HEK293 (cell line): Measurements from ENCODE around the gene C6orf47.
A peak's percentile ranks its signal among the peaks of the same experiment; 100 is the strongest.

Experiments
- CTCF ChIA-PET: fragments of 350-600 bp; formaldehyde crosslinking; extraction: SDS; loops from one replicate; lab custom pipeline; 2021; ENCODE audit warnings: antibody characterized with exemption; lab: Yijun Ruan, JAX
- POLR2A ChIA-PET: fragments of 300-600 bp; formaldehyde crosslinking; extraction: SDS; loops from one replicate; lab custom pipeline; 2020; ENCODE audit warnings: antibody characterized with exemption, inconsistent platforms; lab: Yijun Ruan, JAX
- H3K27ac ChIP-seq: fragments of 200-500 bp; sonication (Bioruptor generic); 2 replicates; pipeline ENCODE4 v1.5.1; 2014; ENCODE audit warnings: low read depth, low read length, control low read depth, inconsistent platforms; ENCODE audit errors: extremely low read depth
- H3K36me3 ChIP-seq, 2 experiments: fragments of 200-500 bp in 1 of 2; sonication (Bioruptor generic) in 1 of 2; 1 replicate in 1 of 2; 2 replicates in 1 of 2; pipeline ENCODE4 v1.5.1; 2014 to 2017; ENCODE audit warnings: inconsistent platforms in 2 of 2, low read length in 2 of 2; ENCODE audit not compliant: control insufficient read depth in 2 of 2, insufficient read depth in 1 of 2
- H3K4me1 ChIP-seq: fragments of 200-500 bp; sonication (Bioruptor generic); 2 replicates; pipeline ENCODE4 v1.5.1; 2014; ENCODE audit warnings: mild to moderate bottlenecking, low read length, inconsistent platforms; ENCODE audit not compliant: control insufficient read depth, insufficient read depth
- H3K4me3 ChIP-seq: 2 replicates; pipeline ENCODE4 v1.5.1; 2011; ENCODE audit warnings: low read depth, mild to moderate bottlenecking, control low read depth, low read length, moderate library complexity
- H3K9me3 ChIP-seq: fragments of 200-500 bp; sonication (Bioruptor generic); 2 replicates; pipeline ENCODE4 v1.5.1; 2014; ENCODE audit warnings: low read depth, low read length, inconsistent platforms; ENCODE audit not compliant: control insufficient read depth, insufficient read depth
- EGR2 ChIP-seq: fragments of 450-650 bp; formaldehyde crosslinking; IDR thresholded peaks from 2 replicates; pipeline ENCODE4 v1.5.1; 2016; ENCODE audit warnings: low read depth, missing biosample characterization, missing genetic modification characterization
- GLIS2 ChIP-seq: fragments of 450-650 bp; formaldehyde crosslinking; IDR thresholded peaks from 2 replicates; pipeline ENCODE4 v1.5.1; 2016; ENCODE audit warnings: missing biosample characterization, missing genetic modification characterization
- SP2 ChIP-seq: fragments of 450-650 bp; formaldehyde crosslinking; IDR thresholded peaks from 2 replicates; pipeline ENCODE4 v1.5.1; 2016; ENCODE audit warnings: missing biosample characterization, missing genetic modification characterization
- SP3 ChIP-seq: fragments of 450-650 bp; formaldehyde crosslinking; IDR thresholded peaks from 2 replicates; pipeline ENCODE4 v1.5.1; 2016; ENCODE audit warnings: missing biosample characterization, missing genetic modification characterization
- ZBTB48 ChIP-seq: fragments of 450-650 bp; formaldehyde crosslinking; IDR thresholded peaks from 2 replicates; pipeline ENCODE4 v1.5.1; 2016; ENCODE audit warnings: missing biosample characterization, missing genetic modification characterization
- ZFP41 ChIP-seq: fragments of 450-650 bp; formaldehyde crosslinking; IDR thresholded peaks from 2 replicates; pipeline ENCODE4 v1.5.1; 2016; ENCODE audit warnings: missing biosample characterization, missing genetic modification characterization, borderline replicate concordance
- ZFP69B ChIP-seq: fragments of 450-650 bp; formaldehyde crosslinking; IDR thresholded peaks from 2 replicates; pipeline ENCODE4 v1.5.1; 2016; ENCODE audit warnings: missing biosample characterization, missing genetic modification characterization
- ZNF184 ChIP-seq: fragments of 450-650 bp; IDR thresholded peaks from 2 replicates; pipeline ENCODE4 v1.5.1; 2018; ENCODE audit warnings: missing biosample characterization, mild to moderate bottlenecking, missing genetic modification characterization
- ZNF311 ChIP-seq: fragments of 450-650 bp; formaldehyde crosslinking; IDR thresholded peaks from 2 replicates; pipeline ENCODE4 v1.5.1; 2017; ENCODE audit warnings: missing biosample characterization, missing genetic modification characterization, borderline replicate concordance
- ZNF544 ChIP-seq: fragments of 450-650 bp; formaldehyde crosslinking; IDR thresholded peaks from 2 replicates; pipeline ENCODE4 v1.5.0; 2017; ENCODE audit warnings: missing biosample characterization, missing genetic modification characterization
- ZNF560 ChIP-seq: fragments of 450-650 bp; formaldehyde crosslinking; IDR thresholded peaks from 2 replicates; pipeline ENCODE4 v1.5.1; 2017; ENCODE audit warnings: missing biosample characterization, missing genetic modification characterization, borderline replicate concordance
- ZNF629 ChIP-seq: fragments of 450-650 bp; formaldehyde crosslinking; IDR thresholded peaks from 2 replicates; pipeline ENCODE4 v1.5.1; 2017; ENCODE audit warnings: missing biosample characterization, missing genetic modification characterization
- ZNF677 ChIP-seq: fragments of 450-650 bp; IDR thresholded peaks from 2 replicates; pipeline ENCODE4 v1.5.0; 2018; ENCODE audit warnings: missing biosample characterization, mild to moderate bottlenecking, missing genetic modification characterization, moderate library complexity
- TF ChIP-seq, protein P1 (sequence below): fragments of 450-650 bp; formaldehyde crosslinking; IDR thresholded peaks from 2 replicates; pipeline ENCODE4 v1.5.1; 2016; ENCODE audit warnings: missing biosample characterization, missing genetic modification characterization
- TF ChIP-seq, protein P2 (sequence below): fragments of 450-650 bp; formaldehyde crosslinking; IDR thresholded peaks from 2 replicates; pipeline ENCODE4 v1.5.1; 2016; ENCODE audit warnings: missing biosample characterization, missing genetic modification characterization
- TF ChIP-seq, protein P3 (sequence below): fragments of 450-650 bp; formaldehyde crosslinking; IDR thresholded peaks from 2 replicates; pipeline ENCODE4 v1.5.1; 2016; ENCODE audit warnings: missing biosample characterization, missing genetic modification characterization
- TF ChIP-seq, protein P4 (sequence below): fragments of 450-650 bp; formaldehyde crosslinking; IDR thresholded peaks from 2 replicates; pipeline ENCODE4 v1.5.1; 2016; ENCODE audit warnings: missing biosample characterization, missing genetic modification characterization
- TF ChIP-seq, protein P5 (sequence below): fragments of 450-650 bp; formaldehyde crosslinking; IDR thresholded peaks from 2 replicates; pipeline ENCODE4 v1.5.1; 2016; ENCODE audit warnings: missing biosample characterization, missing genetic modification characterization

Gene C6orf47

DNA sequence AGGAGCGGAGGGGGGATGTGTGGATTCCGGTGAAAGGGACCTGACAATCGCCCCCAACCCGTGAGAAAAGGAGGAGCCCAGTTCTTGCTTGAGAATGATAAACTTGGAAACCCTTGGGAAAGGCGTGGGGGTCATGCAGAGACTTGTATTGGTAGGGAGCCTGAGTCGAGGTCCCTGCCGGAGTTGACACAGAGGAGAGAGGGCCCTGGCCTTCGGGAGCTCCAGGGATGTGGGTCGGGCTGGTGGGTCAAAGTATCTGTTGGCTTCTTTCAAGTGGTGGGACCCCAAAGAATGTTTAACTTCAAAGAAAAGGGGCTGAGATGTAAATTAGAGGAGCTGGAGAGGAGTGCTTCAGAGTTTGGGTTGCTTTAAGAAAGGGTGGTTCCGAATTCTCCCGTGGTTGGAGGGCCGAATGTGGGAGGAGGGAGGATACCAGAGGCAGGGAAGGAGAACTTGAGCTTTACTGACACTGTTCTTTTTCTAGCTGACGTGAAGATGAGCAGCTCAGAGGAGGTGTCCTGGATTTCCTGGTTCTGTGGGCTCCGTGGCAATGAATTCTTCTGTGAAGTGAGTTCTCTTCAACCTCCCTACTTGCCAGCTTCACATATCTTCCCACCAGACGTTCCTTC, 5.9 kb upstream of the C6orf47 start:
- H3K27ac ChIP-seq: peak overlapping the region; percentile 73
- POLR2A ChIA-PET: interaction anchor here (0.6 to 7.4 kb wide), 6 partner anchors 9 to 168 kb away, joined by 3 to 180 read pairs (median 5); partner anchors contain the start of genes ABHD16A, APOM, BAG6 and HSPA1B
- H3K4me3 ChIP-seq: peak overlapping the region; percentile 92
- H3K4me1 ChIP-seq: 0 out of 2 replicates have a peak, but pooled peaks cover 4% of the 10 kb centered on the region
- H3K9me3 ChIP-seq: no peaks in the 10 kb centered on the region
- peaks cover 35 to 71% of the 10 kb centered on the region in 2 experiments for H3K36me3 ChIP-seq
- CTCF ChIA-PET: interaction anchor here (0.6 to 1.3 kb wide), 6 partner anchors 12 to 82 kb away, joined by 3 to 5 read pairs (median 4); partner anchors contain the start of gene LY6G5C
- TF ChIP-seq ZBTB48: peak; percentile 36
- TF ChIP-seq EGR2: 0 out of 2 replicates have a peak, but pooled peaks have one; percentile 4
- TF ChIP-seq, protein P1, sequence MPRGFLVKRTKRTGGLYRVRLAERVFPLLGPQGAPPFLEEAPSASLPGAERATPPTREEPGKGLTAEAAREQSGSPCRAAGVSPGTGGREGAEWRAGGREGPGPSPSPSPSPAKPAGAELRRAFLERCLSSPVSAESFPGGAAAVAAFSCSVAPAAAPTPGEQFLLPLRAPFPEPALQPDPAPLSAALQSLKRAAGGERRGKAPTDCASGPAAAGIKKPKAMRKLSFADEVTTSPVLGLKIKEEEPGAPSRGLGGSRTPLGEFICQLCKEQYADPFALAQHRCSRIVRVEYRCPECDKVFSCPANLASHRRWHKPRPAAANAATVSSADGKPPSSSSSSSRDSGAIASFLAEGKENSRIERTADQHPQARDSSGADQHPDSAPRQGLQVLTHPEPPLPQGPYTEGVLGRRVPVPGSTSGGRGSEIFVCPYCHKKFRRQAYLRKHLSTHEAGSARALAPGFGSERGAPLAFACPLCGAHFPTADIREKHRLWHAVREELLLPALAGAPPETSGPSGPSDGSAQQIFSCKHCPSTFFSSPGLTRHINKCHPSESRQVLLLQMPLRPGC: no peak
- TF ChIP-seq, protein P2, sequence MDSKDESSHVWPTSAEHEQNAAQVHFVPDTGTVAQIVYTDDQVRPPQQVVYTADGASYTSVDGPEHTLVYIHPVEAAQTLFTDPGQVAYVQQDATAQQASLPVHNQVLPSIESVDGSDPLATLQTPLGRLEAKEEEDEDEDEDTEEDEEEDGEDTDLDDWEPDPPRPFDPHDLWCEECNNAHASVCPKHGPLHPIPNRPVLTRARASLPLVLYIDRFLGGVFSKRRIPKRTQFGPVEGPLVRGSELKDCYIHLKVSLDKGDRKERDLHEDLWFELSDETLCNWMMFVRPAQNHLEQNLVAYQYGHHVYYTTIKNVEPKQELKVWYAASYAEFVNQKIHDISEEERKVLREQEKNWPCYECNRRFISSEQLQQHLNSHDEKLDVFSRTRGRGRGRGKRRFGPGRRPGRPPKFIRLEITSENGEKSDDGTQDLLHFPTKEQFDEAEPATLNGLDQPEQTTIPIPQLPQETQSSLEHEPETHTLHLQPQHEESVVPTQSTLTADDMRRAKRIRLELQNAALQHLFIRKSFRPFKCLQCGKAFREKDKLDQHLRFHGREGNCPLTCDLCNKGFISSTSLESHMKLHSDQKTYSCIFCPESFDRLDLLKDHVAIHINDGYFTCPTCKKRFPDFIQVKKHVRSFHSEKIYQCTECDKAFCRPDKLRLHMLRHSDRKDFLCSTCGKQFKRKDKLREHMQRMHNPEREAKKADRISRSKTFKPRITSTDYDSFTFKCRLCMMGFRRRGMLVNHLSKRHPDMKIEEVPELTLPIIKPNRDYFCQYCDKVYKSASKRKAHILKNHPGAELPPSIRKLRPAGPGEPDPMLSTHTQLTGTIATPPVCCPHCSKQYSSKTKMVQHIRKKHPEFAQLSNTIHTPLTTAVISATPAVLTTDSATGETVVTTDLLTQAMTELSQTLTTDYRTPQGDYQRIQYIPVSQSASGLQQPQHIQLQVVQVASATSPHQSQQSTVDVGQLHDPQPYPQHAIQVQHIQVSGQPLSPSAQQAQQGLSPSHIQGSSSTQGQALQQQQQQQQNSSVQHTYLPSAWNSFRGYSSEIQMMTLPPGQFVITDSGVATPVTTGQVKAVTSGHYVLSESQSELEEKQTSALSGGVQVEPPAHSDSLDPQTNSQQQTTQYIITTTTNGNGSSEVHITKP (tag by site-specific recombination): peak; percentile 86
- 0 out of 2 replicates have a peak, but pooled peaks have one; percentile 10 for TF ChIP-seq GLIS2
- no peak for TF ChIP-seq ZNF544 (tag by site-specific recombination)

DNA sequence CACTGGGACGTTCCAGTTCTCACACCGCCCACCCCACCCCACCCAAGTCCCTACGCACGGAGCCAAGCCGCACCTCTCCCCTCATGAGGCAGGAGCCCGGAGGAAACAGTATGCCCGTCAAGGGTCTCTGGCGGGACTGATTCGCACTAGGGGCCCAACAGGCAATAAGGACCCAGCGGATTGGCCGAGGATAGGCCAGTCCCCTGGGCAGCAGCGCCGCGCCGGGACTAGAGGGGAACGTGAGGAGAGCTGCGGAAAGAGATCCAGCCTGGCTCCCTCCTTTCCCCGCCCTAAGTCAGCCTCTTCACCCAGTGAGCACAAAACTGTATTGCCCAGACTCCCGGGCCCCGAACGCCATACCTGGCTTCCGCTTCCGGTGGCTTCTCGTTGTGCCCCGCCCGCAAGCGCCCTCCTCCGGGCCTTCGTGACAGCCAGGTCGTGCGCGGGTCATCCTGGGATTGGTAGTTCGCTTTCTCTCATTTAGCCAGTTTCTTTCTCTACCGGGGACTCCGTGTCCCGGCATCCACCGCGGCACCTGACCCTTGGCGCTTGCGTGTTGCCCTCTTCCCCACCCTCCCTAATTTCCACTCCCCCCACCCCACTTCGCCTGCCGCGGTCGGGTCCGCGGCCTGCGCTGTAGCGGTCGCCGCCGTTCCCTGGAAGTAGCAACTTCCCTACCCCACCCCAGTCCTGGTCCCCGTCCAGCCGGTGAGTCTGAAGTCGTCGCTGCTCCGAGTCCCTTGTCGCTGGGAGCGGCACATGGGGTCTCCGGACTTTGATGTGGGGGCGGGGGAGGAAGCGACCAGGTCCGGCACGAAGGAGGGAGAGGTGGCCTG, 5.1 kb upstream of the C6orf47 start, which contains the start of gene CSNK2B:
TSS of gene CSNK2B (plus strand) at position 580 of the 836 bp plus-strand sequence. CDS start 752 bp downstream, outside the sequence.
- peak within 1 kb of the TSS; percentile 92 for H3K4me3 ChIP-seq
- H3K27ac ChIP-seq: peak within 1 kb of the TSS; percentile 92
- no peaks in the 10 kb centered on the region for H3K9me3 ChIP-seq
- peaks cover 6% of the 10 kb centered on the region; the same call in 1 of the 2 replicates for H3K4me1 ChIP-seq
- POLR2A ChIA-PET: interaction anchor here (0.6 to 7.4 kb wide), 22 partner anchors 8 to 1652 kb away, joined by 3 to 180 read pairs (median 6); partner anchors contain the start of genes APOM, BAG6, DDX39B and DXO
- peaks cover 30 to 64% of the 10 kb centered on the region in 2 experiments for H3K36me3 ChIP-seq
- CTCF ChIA-PET: interaction anchor here (1.0 to 1.6 kb wide), 4 partner anchors 10 to 73 kb away, joined by 3 to 8 read pairs (median 4); partner anchors contain the start of genes APOM and LY6G5C
- TF ChIP-seq ZNF311 (tag by site-specific recombination) (no peak), ZNF629 (no peak), SP3 (tag by site-specific recombination) (peak; percentile 99), ZFP69B (no peak), SP2 (tag by site-specific recombination) (peak; percentile 97), ZNF184 (no peak), ZNF560 (no peak), ZNF677 (tag by site-specific recombination) (no peak), ZFP41 (tag by site-specific recombination) (no peak)
- TF ChIP-seq, protein P3, sequence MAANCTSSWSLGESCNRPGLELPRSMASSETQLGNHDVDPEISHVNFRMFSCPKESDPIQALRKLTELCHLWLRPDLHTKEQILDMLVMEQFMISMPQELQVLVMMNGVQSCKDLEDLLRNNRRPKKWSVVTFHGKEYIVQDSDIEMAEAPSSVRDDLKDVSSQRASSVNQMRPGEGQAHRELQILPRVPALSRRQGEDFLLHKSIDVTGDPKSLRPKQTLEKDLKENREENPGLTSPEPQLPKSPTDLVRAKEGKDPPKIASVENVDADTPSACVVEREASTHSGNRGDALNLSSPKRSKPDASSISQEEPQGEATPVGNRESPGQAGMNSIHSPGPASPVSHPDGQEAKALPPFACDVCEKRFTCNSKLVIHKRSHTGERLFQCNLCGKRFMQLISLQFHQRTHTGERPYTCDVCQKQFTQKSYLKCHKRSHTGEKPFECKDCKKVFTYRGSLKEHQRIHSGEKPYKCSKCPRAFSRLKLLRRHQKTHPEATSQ: 0 out of 2 replicates have a peak, but pooled peaks have one; percentile 57
- TF ChIP-seq, protein P4, sequence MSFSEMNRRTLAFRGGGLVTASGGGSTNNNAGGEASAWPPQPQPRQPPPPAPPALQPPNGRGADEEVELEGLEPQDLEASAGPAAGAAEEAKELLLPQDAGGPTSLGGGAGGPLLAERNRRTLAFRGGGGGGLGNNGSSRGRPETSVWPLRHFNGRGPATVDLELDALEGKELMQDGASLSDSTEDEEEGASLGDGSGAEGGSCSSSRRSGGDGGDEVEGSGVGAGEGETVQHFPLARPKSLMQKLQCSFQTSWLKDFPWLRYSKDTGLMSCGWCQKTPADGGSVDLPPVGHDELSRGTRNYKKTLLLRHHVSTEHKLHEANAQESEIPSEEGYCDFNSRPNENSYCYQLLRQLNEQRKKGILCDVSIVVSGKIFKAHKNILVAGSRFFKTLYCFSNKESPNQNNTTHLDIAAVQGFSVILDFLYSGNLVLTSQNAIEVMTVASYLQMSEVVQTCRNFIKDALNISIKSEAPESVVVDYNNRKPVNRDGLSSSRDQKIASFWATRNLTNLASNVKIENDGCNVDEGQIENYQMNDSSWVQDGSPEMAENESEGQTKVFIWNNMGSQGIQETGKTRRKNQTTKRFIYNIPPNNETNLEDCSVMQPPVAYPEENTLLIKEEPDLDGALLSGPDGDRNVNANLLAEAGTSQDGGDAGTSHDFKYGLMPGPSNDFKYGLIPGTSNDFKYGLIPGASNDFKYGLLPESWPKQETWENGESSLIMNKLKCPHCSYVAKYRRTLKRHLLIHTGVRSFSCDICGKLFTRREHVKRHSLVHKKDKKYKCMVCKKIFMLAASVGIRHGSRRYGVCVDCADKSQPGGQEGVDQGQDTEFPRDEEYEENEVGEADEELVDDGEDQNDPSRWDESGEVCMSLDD: no peak
- TF ChIP-seq, protein P5, sequence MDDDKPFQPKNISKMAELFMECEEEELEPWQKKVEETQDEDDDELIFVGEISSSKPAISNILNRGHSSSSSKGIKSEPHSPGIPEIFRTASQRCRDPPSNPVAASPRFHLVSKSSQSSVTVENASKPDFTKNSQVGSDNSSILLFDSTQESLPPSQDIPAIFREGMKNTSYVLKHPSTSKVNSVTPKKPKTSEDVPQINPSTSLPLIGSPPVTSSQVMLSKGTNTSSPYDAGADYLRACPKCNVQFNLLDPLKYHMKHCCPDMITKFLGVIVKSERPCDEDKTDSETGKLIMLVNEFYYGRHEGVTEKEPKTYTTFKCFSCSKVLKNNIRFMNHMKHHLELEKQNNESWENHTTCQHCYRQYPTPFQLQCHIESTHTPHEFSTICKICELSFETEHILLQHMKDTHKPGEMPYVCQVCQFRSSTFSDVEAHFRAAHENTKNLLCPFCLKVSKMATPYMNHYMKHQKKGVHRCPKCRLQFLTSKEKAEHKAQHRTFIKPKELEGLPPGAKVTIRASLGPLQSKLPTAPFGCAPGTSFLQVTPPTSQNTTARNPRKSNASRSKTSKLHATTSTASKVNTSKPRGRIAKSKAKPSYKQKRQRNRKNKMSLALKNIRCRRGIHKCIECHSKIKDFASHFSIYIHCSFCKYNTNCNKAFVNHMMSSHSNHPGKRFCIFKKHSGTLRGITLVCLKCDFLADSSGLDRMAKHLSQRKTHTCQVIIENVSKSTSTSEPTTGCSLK (tag by site-specific recombination): no peak
